Chondrocyte (in vitro differentiated cells): ENCODE results near the gene PTEN. TPM values are rescaled to one million over a fixed set of nuclear protein-coding genes. Genes with fewer than 3 reads are reported as not detected.
"Not testable (repeated sequence)": the region's sequence is repeated elsewhere in the genome, so short reads cannot be mapped to it uniquely, and the experiment has no call there.

ENCODE experiments used
- DNase-seq: peaks from one replicate; pipeline ENCODE4 v3.0.0; 2021; ENCODE audit warnings: mixed read lengths, low spot score
- H3K27ac Mint-ChIP-seq: one replicate; pipeline ENCODE4 v1.8.0; 2021; ENCODE audit warnings: mild to moderate bottlenecking, moderate library complexity, mixed read lengths; ENCODE audit not compliant: unreplicated experiment
- H3K27me3 Mint-ChIP-seq: 2 replicates; pipeline ENCODE4 v1.8.0; 2021; ENCODE audit warnings: low read depth, mixed read lengths
- H3K36me3 Mint-ChIP-seq: 2 replicates; pipeline ENCODE4 v1.8.0; 2021; ENCODE audit warnings: low read depth, mixed read lengths
- H3K4me1 Mint-ChIP-seq: 2 replicates; pipeline ENCODE4 v1.8.0; 2021; ENCODE audit warnings: low read depth, mild to moderate bottlenecking, mixed read lengths
- H3K4me3 Mint-ChIP-seq: one replicate; pipeline ENCODE4 v1.8.0; 2021; ENCODE audit warnings: mild to moderate bottlenecking, moderate library complexity, mixed read lengths; ENCODE audit not compliant: unreplicated experiment
- H3K9me3 Mint-ChIP-seq: 2 replicates; pipeline ENCODE4 v1.8.0; 2021; ENCODE audit warnings: low read depth, mixed read lengths
- total RNA-seq: library from RNA; stranded (reverse); gene quantifications from 3 replicates; pipeline ENCODE4 v1.2.1, GENCODE V29; 2021
- TF ChIP-seq, protein P1 (sequence below): fragments of 200-600 bp; sonication (generic); IDR thresholded peaks from 2 replicates; pipeline ENCODE4 v1.5.0; 2021; ENCODE audit warnings: antibody characterized with exemption, mild to moderate bottlenecking, moderate library complexity

PTEN gene
- total RNA-seq, 1 donor from 2014 or later: 85.4 TPM

DNA sequence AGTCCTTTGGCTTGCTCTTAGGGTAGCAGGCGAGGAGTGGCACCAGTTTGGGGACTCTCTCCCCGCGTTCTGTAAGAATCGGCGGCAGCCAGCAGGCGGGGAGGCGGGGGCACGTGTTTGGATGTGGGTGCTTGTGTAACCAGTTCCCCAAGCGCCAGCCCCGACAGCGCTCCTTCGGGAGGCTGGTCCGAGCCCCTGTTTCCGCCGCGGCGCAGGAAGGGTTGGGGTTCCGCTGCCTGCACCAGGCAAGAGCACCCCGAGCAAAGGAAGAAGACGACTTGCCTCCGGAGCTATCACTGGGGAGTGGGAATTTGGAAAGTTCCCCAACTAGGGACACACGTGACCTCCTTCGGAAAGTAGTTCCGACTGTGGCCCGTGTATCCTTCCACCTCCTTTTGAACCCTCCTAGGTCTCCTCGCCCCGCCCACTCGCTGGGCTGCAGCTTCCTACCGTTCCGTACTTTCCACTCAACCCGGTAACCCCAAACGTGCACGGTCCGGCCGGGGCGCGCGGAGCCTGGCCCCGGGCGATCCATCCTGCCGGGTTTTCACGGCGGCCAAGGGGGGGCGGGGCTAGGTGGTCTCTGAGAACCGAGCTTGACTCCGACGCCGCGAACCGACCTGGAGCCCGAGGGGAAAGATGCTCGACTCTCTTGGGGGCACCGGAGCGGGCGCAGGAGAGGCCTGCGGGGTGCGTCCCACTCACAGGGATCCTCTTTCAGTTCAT, 1.3 kb upstream of the PTEN start:
- DNase-seq: peak; percentile 95
- Mint-ChIP-seq H3K36me3 (peaks cover 1% of the 10 kb centered on the region), H3K4me3 (peak overlapping the region; percentile 98), H3K27me3 (no peaks in the 10 kb centered on the region), H3K27ac (peak overlapping the region; percentile 97), H3K4me1 (peaks cover 17% of the 10 kb centered on the region), H3K9me3 (no peaks in the 10 kb centered on the region)
- TF ChIP-seq, protein P1, sequence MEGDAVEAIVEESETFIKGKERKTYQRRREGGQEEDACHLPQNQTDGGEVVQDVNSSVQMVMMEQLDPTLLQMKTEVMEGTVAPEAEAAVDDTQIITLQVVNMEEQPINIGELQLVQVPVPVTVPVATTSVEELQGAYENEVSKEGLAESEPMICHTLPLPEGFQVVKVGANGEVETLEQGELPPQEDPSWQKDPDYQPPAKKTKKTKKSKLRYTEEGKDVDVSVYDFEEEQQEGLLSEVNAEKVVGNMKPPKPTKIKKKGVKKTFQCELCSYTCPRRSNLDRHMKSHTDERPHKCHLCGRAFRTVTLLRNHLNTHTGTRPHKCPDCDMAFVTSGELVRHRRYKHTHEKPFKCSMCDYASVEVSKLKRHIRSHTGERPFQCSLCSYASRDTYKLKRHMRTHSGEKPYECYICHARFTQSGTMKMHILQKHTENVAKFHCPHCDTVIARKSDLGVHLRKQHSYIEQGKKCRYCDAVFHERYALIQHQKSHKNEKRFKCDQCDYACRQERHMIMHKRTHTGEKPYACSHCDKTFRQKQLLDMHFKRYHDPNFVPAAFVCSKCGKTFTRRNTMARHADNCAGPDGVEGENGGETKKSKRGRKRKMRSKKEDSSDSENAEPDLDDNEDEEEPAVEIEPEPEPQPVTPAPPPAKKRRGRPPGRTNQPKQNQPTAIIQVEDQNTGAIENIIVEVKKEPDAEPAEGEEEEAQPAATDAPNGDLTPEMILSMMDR: peak; percentile 15

DNA sequence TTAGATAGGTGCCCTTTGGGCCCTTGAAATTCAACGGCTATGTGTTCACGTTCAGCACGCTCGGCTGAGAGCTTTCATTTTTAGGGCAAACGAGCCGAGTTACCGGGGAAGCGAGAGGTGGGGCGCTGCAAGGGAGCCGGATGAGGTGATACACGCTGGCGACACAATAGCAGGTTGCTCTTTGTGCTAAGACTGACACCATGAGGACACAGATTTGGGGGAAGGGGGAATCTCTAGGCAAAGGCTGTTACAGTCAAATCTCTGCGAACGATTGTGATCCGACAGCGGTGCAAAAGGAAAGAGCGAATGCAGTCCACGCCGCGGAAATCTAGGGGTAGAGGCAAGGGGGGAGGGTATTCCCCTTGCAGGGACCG, 759 bp upstream of the PTEN start:
- peaks cover 21% of the 10 kb centered on the region for H3K4me1 Mint-ChIP-seq
- H3K4me3 Mint-ChIP-seq: peak overlapping the region; percentile 98
- H3K9me3 Mint-ChIP-seq: no peaks in the 10 kb centered on the region
- peak overlapping the region; percentile 97 for H3K27ac Mint-ChIP-seq
- DNase-seq: no peak
- H3K27me3 Mint-ChIP-seq: no peaks in the 10 kb centered on the region
- TF ChIP-seq, protein P1: no peak
- H3K36me3 Mint-ChIP-seq: peaks cover 1% of the 10 kb centered on the region

DNA sequence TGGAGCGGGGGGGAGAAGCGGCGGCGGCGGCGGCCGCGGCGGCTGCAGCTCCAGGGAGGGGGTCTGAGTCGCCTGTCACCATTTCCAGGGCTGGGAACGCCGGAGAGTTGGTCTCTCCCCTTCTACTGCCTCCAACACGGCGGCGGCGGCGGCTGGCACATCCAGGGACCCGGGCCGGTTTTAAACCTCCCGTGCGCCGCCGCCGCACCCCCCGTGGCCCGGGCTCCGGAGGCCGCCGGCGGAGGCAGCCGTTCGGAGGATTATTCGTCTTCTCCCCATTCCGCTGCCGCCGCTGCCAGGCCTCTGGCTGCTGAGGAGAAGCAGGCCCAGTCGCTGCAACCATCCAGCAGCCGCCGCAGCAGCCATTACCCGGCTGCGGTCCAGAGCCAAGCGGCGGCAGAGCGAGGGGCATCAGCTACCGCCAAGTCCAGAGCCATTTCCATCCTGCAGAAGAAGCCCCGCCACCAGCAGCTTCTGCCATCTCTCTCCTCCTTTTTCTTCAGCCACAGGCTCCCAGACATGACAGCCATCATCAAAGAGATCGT, 598 bp downstream of the PTEN start:
- not testable (repeated sequence) for H3K9me3 Mint-ChIP-seq, H3K27me3 Mint-ChIP-seq, H3K36me3 Mint-ChIP-seq, DNase-seq
- Mint-ChIP-seq H3K4me1 (peaks cover 34% of the 10 kb centered on the region), H3K4me3 (peak overlapping the region; percentile 98), H3K27ac (peak overlapping the region; percentile 96)

DNA sequence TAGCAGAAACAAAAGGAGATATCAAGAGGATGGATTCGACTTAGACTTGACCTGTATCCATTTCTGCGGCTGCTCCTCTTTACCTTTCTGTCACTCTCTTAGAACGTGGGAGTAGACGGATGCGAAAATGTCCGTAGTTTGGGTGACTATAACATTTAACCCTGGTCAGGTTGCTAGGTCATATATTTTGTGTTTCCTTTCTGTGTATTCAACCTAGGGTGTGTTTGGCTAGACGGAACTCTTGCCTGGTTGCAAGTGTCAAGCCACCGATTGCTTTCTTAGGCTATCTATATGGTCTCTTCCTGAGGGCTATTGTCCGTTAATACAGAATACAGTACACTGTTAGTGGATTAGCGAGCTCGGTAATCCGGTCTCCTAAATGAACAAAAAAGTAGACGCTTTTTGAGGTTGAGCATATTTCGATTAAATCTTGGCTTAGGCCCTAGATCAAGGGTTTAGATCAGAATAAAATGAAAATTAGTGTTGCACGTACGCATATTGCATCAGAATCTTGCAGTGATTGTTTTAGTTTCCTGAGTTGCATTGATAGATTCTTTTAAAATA, 1.2 kb downstream of the PTEN start:
- H3K27ac Mint-ChIP-seq: peak overlapping the region; percentile 96
- no peaks in the 10 kb centered on the region for H3K9me3 Mint-ChIP-seq
- H3K27me3 Mint-ChIP-seq: no peaks in the 10 kb centered on the region
- no peak for DNase-seq
- TF ChIP-seq, protein P1: no peak
- peak overlapping the region; percentile 98 for H3K4me3 Mint-ChIP-seq
- H3K36me3 Mint-ChIP-seq: peaks cover 1% of the 10 kb centered on the region
- H3K4me1 Mint-ChIP-seq: peaks cover 38% of the 10 kb centered on the region

DNA sequence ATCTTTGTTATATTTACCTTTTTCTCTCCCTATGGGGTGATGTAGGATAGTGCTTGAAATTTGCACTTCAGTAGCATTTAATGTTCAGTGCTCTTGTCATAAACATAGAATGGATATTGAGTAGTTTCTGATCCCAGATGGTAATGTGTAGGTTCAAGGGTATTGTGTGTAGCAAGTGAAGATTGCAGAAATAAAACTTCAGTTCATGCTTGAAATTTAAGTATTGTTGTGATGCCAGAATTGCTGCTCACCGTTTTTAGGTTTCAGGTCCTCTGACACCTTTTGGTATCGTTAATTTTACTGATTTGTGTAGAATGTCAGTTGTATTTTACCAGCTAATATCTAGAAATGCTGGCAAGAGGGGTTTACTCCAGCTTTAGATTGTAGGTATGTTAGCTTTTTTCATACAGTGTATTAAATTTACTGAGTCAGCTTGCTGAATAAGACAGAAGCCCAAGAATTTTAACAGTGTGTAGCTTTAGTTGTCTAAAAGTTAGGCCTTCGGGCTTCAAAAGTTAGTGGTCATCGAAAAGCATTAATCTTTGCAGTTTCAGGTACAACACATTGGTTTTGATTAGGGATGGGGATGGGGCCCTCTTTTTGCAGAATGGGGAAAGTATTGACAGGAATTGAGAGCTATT, 1.9 kb downstream of the PTEN start:
- peak overlapping the region; percentile 98 for H3K4me3 Mint-ChIP-seq

More for the DNA sequence above, 1.9 kb downstream of the PTEN start:
- Mint-ChIP-seq H3K27me3 (no peaks in the 10 kb centered on the region), H3K27ac (peak overlapping the region; percentile 96), H3K9me3 (no peaks in the 10 kb centered on the region), H3K4me1 (peaks cover 40% of the 10 kb centered on the region), H3K36me3 (peaks cover 1% of the 10 kb centered on the region)
- no peak for DNase-seq
- TF ChIP-seq, protein P1: peak; percentile 12
